SK-N-SH (cell line): ENCODE data around the gene PPP1R12A. TPM values are rescaled to one million over a fixed set of nuclear protein-coding genes. Genes with fewer than 3 reads are reported as not detected.

Source experiments
- CTCF ChIA-PET: fragments of 300-600, 350-600 bp; formaldehyde crosslinking; extraction: SDS; loops from one replicate; lab custom pipeline; 2021; lab: Yijun Ruan, JAX
- POLR2A ChIA-PET: fragments of 350-600 bp; sonication (Branson Sonifier 250); formaldehyde crosslinking; extraction: SDS; loops from one replicate; lab custom pipeline; 2020; ENCODE audit warnings: antibody characterized with exemption, inconsistent platforms; lab: Yijun Ruan, JAX
- DNase-seq: peaks from one replicate; pipeline ENCODE4 v3.0.0; 2012
- H2AFZ ChIP-seq: fragments of 200-600 bp; sonication (generic); 2 replicates; pipeline ENCODE4 v1.8.1; 2016; ENCODE audit warnings: antibody characterized with exemption, mild to moderate bottlenecking, low read depth
- H3F3A ChIP-seq: fragments of 200-600 bp; sonication (generic); replicated peaks from 2 replicates; pipeline ENCODE3; 2016; ENCODE audit warnings: antibody characterized with exemption, mild to moderate bottlenecking; ENCODE audit not compliant: insufficient read depth
- H3K27ac ChIP-seq, 2 experiments: fragments of 200-500 bp in 1 of 2; fragments of 200-600 bp in 1 of 2; sonication (Bioruptor generic) in 1 of 2; sonication (generic), shearing (Covaris generic) in 1 of 2; 2 replicates each; pipeline versions ENCODE4 v1.5.1 to v1.6.1; 2014 to 2016; ENCODE audit warnings: low read depth in 2 of 2, inconsistent platforms in 1 of 2, low read length in 1 of 2, mild to moderate bottlenecking in 1 of 2, mixed read lengths in 1 of 2
- H3K27me3 ChIP-seq: fragments of 200-600 bp; sonication (generic), shearing (Covaris generic); 2 replicates; pipeline ENCODE4 v1.6.1; 2016; ENCODE audit warnings: mixed run types; ENCODE audit not compliant: insufficient read depth
- H3K36me3 ChIP-seq, 2 experiments: fragments of 200-500 bp in 1 of 2; fragments of 200-600 bp in 1 of 2; sonication (Bioruptor generic) in 1 of 2; sonication (generic) in 1 of 2; replicated peaks in 1 of 2; 2 replicates each; pipeline versions ENCODE3 to v1.5.1; 2014 to 2016; ENCODE audit warnings: low read length in 1 of 2, mild to moderate bottlenecking in 1 of 2; ENCODE audit not compliant: insufficient read depth in 2 of 2, control insufficient read depth in 1 of 2
- H3K4me1 ChIP-seq, 2 experiments: fragments of 200-500 bp in 1 of 2; fragments of 200-600 bp in 1 of 2; sonication (Bioruptor generic) in 1 of 2; sonication (generic), shearing (Covaris generic) in 1 of 2; 2 replicates each; pipeline versions ENCODE4 v1.5.1 to v1.6.1; 2014 to 2016; ENCODE audit warnings: low read depth in 1 of 2, low read length in 1 of 2, mixed run types in 1 of 2; ENCODE audit not compliant: insufficient read depth in 2 of 2, control insufficient read depth in 1 of 2
- H3K4me2 ChIP-seq: fragments of 200-600 bp; sonication (generic), shearing (Covaris generic); 2 replicates; pipeline ENCODE4 v1.6.1; 2017; ENCODE audit warnings: mixed run types
- H3K4me3 ChIP-seq, 2 experiments: fragments of 200-500 bp in 1 of 2; fragments of 200-600 bp in 1 of 2; sonication (Bioruptor generic) in 1 of 2; sonication (generic), shearing (Covaris generic) in 1 of 2; 2 replicates each; pipeline versions ENCODE4 v1.5.1 to v1.8.1; 2014 to 2016; ENCODE audit warnings: low read depth in 2 of 2, inconsistent platforms in 1 of 2, low read length in 1 of 2, mild to moderate bottlenecking in 1 of 2, mixed read lengths in 1 of 2, moderate library complexity in 1 of 2
- H3K79me2 ChIP-seq: fragments of 200-600 bp; sonication (generic); 2 replicates; pipeline ENCODE4 v1.8.1; 2017; ENCODE audit warnings: mild to moderate bottlenecking; ENCODE audit not compliant: insufficient read depth
- H3K9ac ChIP-seq: fragments of 200-600 bp; sonication (generic); 2 replicates; pipeline ENCODE4 v1.6.1; 2017; ENCODE audit warnings: mixed run types
- H3K9me2 ChIP-seq: fragments of 200-600 bp; sonication (generic); 2 replicates; pipeline ENCODE4 v1.6.1; 2017; ENCODE audit warnings: mixed run types
- H3K9me3 ChIP-seq: fragments of 200-600 bp; sonication (generic); 2 replicates; pipeline ENCODE4 v1.6.1; 2017; ENCODE audit warnings: mixed run types, mild to moderate bottlenecking, moderate library complexity
- H4K20me1 ChIP-seq: fragments of 200-600 bp; sonication (generic); 2 replicates; pipeline ENCODE4 v1.6.1; 2017; ENCODE audit warnings: mild to moderate bottlenecking, mixed run types; ENCODE audit not compliant: insufficient read depth
- CHD2 ChIP-seq: fragments of 150-350 bp; IDR thresholded peaks from 2 replicates; pipeline ENCODE4 v1.6.1; 2018; ENCODE audit warnings: low read length; ENCODE audit not compliant: partially characterized antibody
- ELF1 ChIP-seq: IDR thresholded peaks from 2 replicates; pipeline ENCODE4 v1.4.0; 2012
- EP300 ChIP-seq, 2 experiments: IDR thresholded peaks; 2 replicates each; pipeline versions ENCODE4 v1.4.0 to v1.6.1; 2012; ENCODE audit warnings: borderline replicate concordance in 1 of 2, low read depth in 1 of 2, low read length in 1 of 2
- FOXJ3 ChIP-seq: sonication (generic); formaldehyde crosslinking; IDR thresholded peaks from 2 replicates; pipeline ENCODE4 v1.5.1; 2020; ENCODE audit warnings: mild to moderate bottlenecking, missing genetic modification reagents
- FOXM1 ChIP-seq: IDR thresholded peaks from 2 replicates; pipeline ENCODE4 v1.4.0; 2012; ENCODE audit warnings: low read depth, mild to moderate bottlenecking
- GABPA ChIP-seq: IDR thresholded peaks from 2 replicates; pipeline ENCODE4 v1.4.0; 2012; ENCODE audit warnings: low read depth, mild to moderate bottlenecking
- GATA2 ChIP-seq: sonication (generic); formaldehyde crosslinking; IDR thresholded peaks from 2 replicates; pipeline ENCODE4 v1.5.0; 2020; ENCODE audit warnings: mild to moderate bottlenecking, missing genetic modification reagents
- MEF2A ChIP-seq: IDR thresholded peaks from 2 replicates; pipeline ENCODE4 v1.4.0; 2012; ENCODE audit warnings: low read depth, borderline replicate concordance
- NFIC ChIP-seq: IDR thresholded peaks from 2 replicates; pipeline ENCODE4 v1.4.0; 2012; ENCODE audit warnings: borderline replicate concordance
- RAD21 ChIP-seq: IDR thresholded peaks from 2 replicates; pipeline ENCODE4 v1.6.1; 2012; ENCODE audit warnings: mild to moderate bottlenecking, low read length
- RXRA ChIP-seq: IDR thresholded peaks from 2 replicates; pipeline ENCODE4 v1.4.0; 2012; ENCODE audit warnings: low read depth, mild to moderate bottlenecking, borderline replicate concordance
- SIN3A ChIP-seq: IDR thresholded peaks from 2 replicates; pipeline ENCODE4 v1.6.1; 2012; ENCODE audit warnings: low read depth, mild to moderate bottlenecking, low read length, moderate library complexity, borderline replicate concordance
- SMC3 ChIP-seq: IDR thresholded peaks from 2 replicates; pipeline ENCODE4 v1.6.1; 2012; ENCODE audit warnings: low read depth, low read length, improper control_type of control experiment
- TAF1 ChIP-seq: IDR thresholded peaks from 2 replicates; pipeline ENCODE4 v1.6.1; 2012; ENCODE audit warnings: low read depth, mild to moderate bottlenecking, low read length, moderate library complexity, borderline replicate concordance
- TCF12 ChIP-seq: IDR thresholded peaks from 2 replicates; pipeline ENCODE4 v1.4.0; 2012
- TEAD4 ChIP-seq: IDR thresholded peaks from 2 replicates; pipeline ENCODE4 v1.4.0; 2012; ENCODE audit warnings: mild to moderate bottlenecking, borderline replicate concordance; ENCODE audit not compliant: insufficient read depth
- WGBS: methylation state at CpG from one replicate; pipeline ENCODE4 v1.1.6; 2017; ENCODE audit warnings: low lambda C conversion rate; 5-methylcytosine and 5-hydroxymethylcytosine counted together
- polyA plus RNA-seq, 3 experiments: library from polyadenylated mRNA; depleted of rRNA; stranded (reverse); fragments of >200 nt; gene quantifications; 2 replicates each; pipeline ENCODE4 v1.2.3, GENCODE V29; 2012
- TF ChIP-seq, protein P1 (sequence below): IDR thresholded peaks from 2 replicates; pipeline ENCODE4 v1.4.0; 2012; ENCODE audit warnings: low read depth
- TF ChIP-seq, protein P2 (sequence below): IDR thresholded peaks from 2 replicates; pipeline ENCODE4; 2012
- TF ChIP-seq, protein P3 (sequence below): fragments of 150-350 bp; IDR thresholded peaks from 2 replicates; pipeline ENCODE4 v1.6.1; 2017; ENCODE audit warnings: antibody characterized with exemption, low read length, low read depth, borderline replicate concordance
- TF ChIP-seq, protein P4 (sequence below): IDR thresholded peaks from 2 replicates; pipeline ENCODE4 v1.4.0; 2012; ENCODE audit warnings: low read depth, borderline replicate concordance
- TF ChIP-seq, protein P5 (sequence below): IDR thresholded peaks from 2 replicates; pipeline ENCODE4 v1.4.0; 2012; ENCODE audit warnings: low read depth, borderline replicate concordance

Gene PPP1R12A
- polyA plus RNA-seq, 1 of the 3 experiments (the other 2 are of a cell fraction): 26.0 TPM

DNA sequence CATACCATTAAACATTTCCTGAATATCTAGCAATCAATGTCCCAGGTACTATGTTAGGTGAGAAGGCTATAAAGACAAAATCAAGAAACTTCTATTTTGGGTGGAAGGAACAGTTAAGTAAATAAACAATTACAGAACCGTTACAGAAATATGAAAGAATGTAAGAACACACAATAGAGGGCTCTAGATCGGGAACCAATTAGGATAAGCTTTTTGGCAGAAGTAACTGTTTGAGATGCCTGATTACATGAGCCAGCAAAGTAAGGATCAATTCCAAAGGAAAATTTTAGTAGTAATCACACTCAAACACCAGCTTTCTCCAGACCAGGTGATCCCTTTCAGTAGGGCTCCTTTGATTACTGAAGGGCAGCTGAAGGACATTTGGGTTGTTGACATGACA is 33.9 kb downstream of the PPP1R12A start:
- DNase-seq: no peak
- POLR2A ChIA-PET: no interaction called here
- Histone ChIP-seq H3K27me3 (no peaks in the 10 kb centered on the region), H3K36me3 (peaks cover 0 to 15% of the 10 kb centered on the region in 2 experiments), H3K9me3 (no peaks in the 10 kb centered on the region), H3K9ac (no peak overlapping the region), H3K9me2 (no peaks in the 10 kb centered on the region), H3K79me2 (peaks cover 94% of the 10 kb centered on the region), H3K4me3 (no peak overlapping the region), H2AFZ (no peak overlapping the region)
- WGBS: 94% methylated on average over 2 of the region's 2 CpGs
- CTCF ChIA-PET: interaction anchor here (1.2 kb wide), 2 partner anchors 14 to 31 kb away, joined by 3 to 4 read pairs; no protein-coding TSS in a partner anchor
- TF ChIP-seq, protein P1, sequence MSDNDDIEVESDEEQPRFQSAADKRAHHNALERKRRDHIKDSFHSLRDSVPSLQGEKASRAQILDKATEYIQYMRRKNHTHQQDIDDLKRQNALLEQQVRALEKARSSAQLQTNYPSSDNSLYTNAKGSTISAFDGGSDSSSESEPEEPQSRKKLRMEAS: no peak
- TF ChIP-seq NFIC: no peak
- no peak for TF ChIP-seq ELF1
- TF ChIP-seq, protein P2, sequence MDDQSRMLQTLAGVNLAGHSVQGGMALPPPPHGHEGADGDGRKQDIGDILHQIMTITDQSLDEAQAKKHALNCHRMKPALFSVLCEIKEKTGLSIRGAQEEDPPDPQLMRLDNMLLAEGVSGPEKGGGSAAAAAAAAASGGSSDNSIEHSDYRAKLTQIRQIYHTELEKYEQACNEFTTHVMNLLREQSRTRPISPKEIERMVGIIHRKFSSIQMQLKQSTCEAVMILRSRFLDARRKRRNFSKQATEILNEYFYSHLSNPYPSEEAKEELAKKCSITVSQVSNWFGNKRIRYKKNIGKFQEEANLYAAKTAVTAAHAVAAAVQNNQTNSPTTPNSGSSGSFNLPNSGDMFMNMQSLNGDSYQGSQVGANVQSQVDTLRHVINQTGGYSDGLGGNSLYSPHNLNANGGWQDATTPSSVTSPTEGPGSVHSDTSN: no peak
- TF ChIP-seq, protein P3, sequence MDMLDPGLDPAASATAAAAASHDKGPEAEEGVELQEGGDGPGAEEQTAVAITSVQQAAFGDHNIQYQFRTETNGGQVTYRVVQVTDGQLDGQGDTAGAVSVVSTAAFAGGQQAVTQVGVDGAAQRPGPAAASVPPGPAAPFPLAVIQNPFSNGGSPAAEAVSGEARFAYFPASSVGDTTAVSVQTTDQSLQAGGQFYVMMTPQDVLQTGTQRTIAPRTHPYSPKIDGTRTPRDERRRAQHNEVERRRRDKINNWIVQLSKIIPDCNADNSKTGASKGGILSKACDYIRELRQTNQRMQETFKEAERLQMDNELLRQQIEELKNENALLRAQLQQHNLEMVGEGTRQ: no peak
- no peak for TF ChIP-seq GATA2 (CRISPR knock-in tag)
- TF ChIP-seq, all 33 proteins: peak for 0
- H3K4me1 ChIP-seq: peaks cover 0 to 10% of the 10 kb centered on the region in 2 experiments; a peak in 2 of 4 replicates
- no peak overlapping the region for H3K4me2 ChIP-seq
- H3K27ac ChIP-seq: no peak overlapping the region
- H3F3A ChIP-seq: peaks cover 21% of the 10 kb centered on the region
- peaks cover 60% of the 10 kb centered on the region for H4K20me1 ChIP-seq

DNA sequence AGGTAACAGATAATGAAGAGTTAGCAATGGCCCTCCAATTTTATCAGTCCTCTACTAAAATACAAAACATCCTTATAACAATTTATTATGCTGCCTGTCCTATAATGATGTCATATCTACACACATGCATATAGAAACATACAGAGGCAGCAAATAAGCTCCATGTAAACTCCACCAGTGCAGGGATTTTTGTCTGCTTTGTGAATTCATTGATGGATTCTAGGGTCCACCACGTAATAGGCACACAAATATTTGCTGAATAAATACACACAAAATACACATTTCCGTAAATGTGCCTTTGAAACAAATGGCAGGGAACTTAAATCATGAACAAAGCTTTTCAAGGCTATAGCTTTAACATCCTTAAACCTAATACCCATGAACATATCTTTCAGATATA is 34.7 kb downstream of the PPP1R12A start:
- WGBS: 98% methylated on average over 2 of the region's 2 CpGs
- CTCF ChIA-PET: no interaction called here
- H4K20me1 ChIP-seq: peaks cover 57% of the 10 kb centered on the region
- TF ChIP-seq, protein P4, sequence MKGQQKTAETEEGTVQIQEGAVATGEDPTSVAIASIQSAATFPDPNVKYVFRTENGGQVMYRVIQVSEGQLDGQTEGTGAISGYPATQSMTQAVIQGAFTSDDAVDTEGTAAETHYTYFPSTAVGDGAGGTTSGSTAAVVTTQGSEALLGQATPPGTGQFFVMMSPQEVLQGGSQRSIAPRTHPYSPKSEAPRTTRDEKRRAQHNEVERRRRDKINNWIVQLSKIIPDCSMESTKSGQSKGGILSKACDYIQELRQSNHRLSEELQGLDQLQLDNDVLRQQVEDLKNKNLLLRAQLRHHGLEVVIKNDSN: no peak
- TF ChIP-seq MEF2A (no peak), FOXM1 (no peak), TCF12 (no peak), RXRA (no peak), FOXJ3 (no peak), TEAD4 (no peak), SMC3 (no peak), ELF1 (no peak), GABPA (no peak), TAF1 (no peak), CHD2 (no peak), RAD21 (no peak), EP300 (IDR thresholded peaks at IDR 0.05; ENCODE audit: borderline replicate concordance in 1 of 2, low read depth in 1 of 2, low read length in 1 of 2) (no peak), SIN3A (no peak)
- TF ChIP-seq, protein P5, sequence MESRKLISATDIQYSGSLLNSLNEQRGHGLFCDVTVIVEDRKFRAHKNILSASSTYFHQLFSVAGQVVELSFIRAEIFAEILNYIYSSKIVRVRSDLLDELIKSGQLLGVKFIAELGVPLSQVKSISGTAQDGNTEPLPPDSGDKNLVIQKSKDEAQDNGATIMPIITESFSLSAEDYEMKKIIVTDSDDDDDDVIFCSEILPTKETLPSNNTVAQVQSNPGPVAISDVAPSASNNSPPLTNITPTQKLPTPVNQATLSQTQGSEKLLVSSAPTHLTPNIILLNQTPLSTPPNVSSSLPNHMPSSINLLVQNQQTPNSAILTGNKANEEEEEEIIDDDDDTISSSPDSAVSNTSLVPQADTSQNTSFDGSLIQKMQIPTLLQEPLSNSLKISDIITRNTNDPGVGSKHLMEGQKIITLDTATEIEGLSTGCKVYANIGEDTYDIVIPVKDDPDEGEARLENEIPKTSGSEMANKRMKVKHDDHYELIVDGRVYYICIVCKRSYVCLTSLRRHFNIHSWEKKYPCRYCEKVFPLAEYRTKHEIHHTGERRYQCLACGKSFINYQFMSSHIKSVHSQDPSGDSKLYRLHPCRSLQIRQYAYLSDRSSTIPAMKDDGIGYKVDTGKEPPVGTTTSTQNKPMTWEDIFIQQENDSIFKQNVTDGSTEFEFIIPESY: no peak
- TF ChIP-seq, protein P3: no peak
- TF ChIP-seq, protein P2: no peak

More for the DNA sequence above, 34.7 kb downstream of the PPP1R12A start:
- H3K79me2 ChIP-seq: peaks cover 94% of the 10 kb centered on the region
- no peak overlapping the region for H3K4me3 ChIP-seq
- peaks cover 21% of the 10 kb centered on the region for H3F3A ChIP-seq
- no peak overlapping the region for H2AFZ ChIP-seq
- no peaks in the 10 kb centered on the region for H3K27me3 ChIP-seq
- no peaks in the 10 kb centered on the region for H3K9me2 ChIP-seq
- no peak overlapping the region for H3K9ac ChIP-seq
- peaks cover 0 to 15% of the 10 kb centered on the region in 2 experiments for H3K36me3 ChIP-seq
- no peaks in the 10 kb centered on the region for H3K9me3 ChIP-seq
- H3K4me1 ChIP-seq: peaks cover 0 to 12% of the 10 kb centered on the region in 2 experiments; a peak in 3 of 4 replicates
- no peak overlapping the region for H3K27ac ChIP-seq
- H3K4me2 ChIP-seq: no peak overlapping the region
- no peak for DNase-seq
- POLR2A ChIA-PET: no interaction called here
